ENCODE measurements around the gene SPDL1. TPM values are rescaled to one million over a fixed set of nuclear protein-coding genes. Genes with fewer than 3 reads are reported as not detected.
A peak's percentile ranks its signal among the peaks of the same experiment; 100 is the strongest.

SPDL1 gene
- total RNA-seq, 3 donors from 2014 or later = 4.5 to 12.5 (median 5.8) TPM

DNA sequence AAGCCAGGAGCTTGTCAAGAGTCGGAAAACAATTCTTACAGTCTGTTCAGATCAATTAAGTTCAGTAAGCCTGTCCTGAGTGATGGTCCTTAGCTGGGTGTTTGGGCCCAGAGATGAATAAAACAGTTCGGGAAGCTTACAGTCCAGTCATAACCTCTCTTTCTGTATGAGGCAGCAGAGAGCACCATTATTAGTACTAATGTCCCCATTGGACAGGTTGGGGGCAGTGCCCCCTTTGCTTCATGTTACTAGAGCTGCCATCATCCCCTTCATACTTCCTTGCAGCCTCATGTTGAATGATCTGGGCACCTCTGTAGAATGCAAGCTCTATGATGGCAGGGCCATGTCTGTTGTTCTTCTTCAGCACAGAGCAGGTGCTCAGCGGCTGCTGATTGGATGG lies 63.3 kb downstream of the SPDL1 start:
- H3K36me3 ChIP-seq (ENCODE audit: low read depth) = no peaks in the 10 kb centered on the region
- TF ChIP-seq, protein P1, sequence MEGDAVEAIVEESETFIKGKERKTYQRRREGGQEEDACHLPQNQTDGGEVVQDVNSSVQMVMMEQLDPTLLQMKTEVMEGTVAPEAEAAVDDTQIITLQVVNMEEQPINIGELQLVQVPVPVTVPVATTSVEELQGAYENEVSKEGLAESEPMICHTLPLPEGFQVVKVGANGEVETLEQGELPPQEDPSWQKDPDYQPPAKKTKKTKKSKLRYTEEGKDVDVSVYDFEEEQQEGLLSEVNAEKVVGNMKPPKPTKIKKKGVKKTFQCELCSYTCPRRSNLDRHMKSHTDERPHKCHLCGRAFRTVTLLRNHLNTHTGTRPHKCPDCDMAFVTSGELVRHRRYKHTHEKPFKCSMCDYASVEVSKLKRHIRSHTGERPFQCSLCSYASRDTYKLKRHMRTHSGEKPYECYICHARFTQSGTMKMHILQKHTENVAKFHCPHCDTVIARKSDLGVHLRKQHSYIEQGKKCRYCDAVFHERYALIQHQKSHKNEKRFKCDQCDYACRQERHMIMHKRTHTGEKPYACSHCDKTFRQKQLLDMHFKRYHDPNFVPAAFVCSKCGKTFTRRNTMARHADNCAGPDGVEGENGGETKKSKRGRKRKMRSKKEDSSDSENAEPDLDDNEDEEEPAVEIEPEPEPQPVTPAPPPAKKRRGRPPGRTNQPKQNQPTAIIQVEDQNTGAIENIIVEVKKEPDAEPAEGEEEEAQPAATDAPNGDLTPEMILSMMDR (IDR thresholded peaks at IDR 0.05) = no peak
- intact Hi-C loops (cut with DNase I, micrococcal nuclease) = no loop called here
- no peaks in the 10 kb centered on the region for H3K9me3 ChIP-seq
- ATAC-seq (no peak), DNase-seq (no peak)
- no peaks in the 10 kb centered on the region for H3K4me1 ChIP-seq (ENCODE audit: low read depth)
- no peak overlapping the region for H3K4me3 ChIP-seq

DNA sequence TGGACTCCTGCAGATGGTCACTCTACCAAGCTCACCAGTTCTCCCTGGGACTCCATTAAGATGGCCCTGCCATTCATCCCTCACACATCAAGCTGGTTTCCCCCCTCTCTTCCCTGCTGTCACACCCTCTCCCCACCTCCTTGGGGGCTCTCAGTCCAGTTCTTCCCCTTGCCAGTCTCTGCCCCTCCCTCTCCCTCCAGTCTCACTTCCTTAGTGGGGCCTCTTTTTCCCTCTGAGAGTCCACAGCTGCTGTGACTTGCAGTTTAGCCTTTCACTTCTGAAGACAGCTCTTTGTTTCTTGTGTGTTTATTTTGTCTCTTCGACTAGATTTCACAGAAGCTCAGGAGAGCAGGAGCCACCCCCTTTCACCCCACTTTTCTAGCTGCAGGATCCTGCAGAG lies 64.0 kb downstream of the SPDL1 start:
- peaks cover 2% of the 10 kb centered on the region for H3K4me1 ChIP-seq (ENCODE audit: low read depth)
- H3K4me3 ChIP-seq = no peak overlapping the region
- TF ChIP-seq, protein P1 (IDR thresholded peaks at IDR 0.05) = no peak
- DNase-seq (peak in 1 of 3 donors; percentile 24), ATAC-seq (peak; percentile 35)
- no peaks in the 10 kb centered on the region for H3K9me3 ChIP-seq
- H3K36me3 ChIP-seq (ENCODE audit: low read depth) = no peaks in the 10 kb centered on the region
- intact Hi-C loops (cut with DNase I, micrococcal nuclease) = no loop called here

DNA sequence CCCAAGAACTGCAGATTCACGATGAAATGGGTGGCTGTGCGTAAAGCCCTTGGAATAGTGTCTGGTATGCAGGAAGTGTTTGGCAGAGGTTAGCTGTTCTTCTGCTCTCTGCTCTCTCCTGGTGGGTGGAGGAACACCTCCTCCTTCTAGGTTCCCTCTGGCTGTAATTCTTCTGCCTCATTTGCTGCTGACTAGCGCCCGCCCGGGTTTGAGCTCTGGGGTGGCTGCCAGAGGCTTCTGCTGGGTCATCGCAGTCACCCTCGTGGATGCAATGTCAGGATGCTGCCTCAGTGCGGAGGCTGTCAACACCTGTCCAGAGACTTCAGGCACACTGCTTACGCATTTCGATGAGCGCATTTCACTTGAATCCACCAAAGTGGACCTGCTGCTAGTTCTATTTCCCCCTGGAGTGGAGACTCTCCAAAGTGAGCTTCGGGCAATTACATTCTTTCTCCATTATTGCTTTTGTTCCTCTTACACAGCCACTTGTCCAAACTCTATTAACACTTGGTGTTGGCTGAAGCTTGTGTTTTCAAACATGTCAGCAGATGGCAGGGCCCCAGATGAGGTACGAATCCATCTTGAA lies 65.2 kb downstream of the SPDL1 start:
- intact Hi-C loops (cut with DNase I, micrococcal nuclease) = no loop called here
- Histone ChIP-seq H3K9me3 (no peaks in the 10 kb centered on the region), H3K36me3 (ENCODE audit: low read depth) (no peaks in the 10 kb centered on the region), H3K4me1 (ENCODE audit: low read depth) (peaks cover 2% of the 10 kb centered on the region), H3K4me3 (no peak overlapping the region)
- ATAC-seq (no peak), DNase-seq (no peak)
- TF ChIP-seq, protein P1 (IDR thresholded peaks at IDR 0.05) = no peak

DNA sequence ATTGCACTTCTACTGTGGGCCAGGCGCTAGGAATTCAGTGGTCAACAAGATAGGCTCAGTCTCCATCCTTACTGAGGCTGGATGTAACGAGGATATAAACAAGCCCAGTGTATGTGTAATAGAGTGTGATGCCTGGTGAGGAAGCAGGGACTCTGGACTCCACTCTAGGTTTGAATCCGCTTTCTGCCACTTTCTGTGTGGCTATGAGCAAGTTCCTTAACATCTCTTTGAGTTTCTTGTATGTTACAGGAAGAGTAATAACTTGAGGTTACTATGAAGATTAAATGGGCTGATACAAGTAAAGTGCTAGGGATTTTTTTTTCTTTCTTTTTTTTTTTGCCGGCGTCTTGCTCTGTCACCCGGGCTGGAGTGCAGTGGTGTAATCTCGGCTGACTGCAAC lies 65.9 kb downstream of the SPDL1 start:
- Histone ChIP-seq H3K4me3 (no peak overlapping the region), H3K4me1 (ENCODE audit: low read depth) (peaks cover 2% of the 10 kb centered on the region), H3K9me3 (no peaks in the 10 kb centered on the region), H3K36me3 (ENCODE audit: low read depth) (no peaks in the 10 kb centered on the region)
- no peak for DNase-seq
- TF ChIP-seq, protein P1 (IDR thresholded peaks at IDR 0.05) = no peak
- intact Hi-C loops (cut with DNase I, micrococcal nuclease) = no loop called here
- no peak for ATAC-seq

DNA sequence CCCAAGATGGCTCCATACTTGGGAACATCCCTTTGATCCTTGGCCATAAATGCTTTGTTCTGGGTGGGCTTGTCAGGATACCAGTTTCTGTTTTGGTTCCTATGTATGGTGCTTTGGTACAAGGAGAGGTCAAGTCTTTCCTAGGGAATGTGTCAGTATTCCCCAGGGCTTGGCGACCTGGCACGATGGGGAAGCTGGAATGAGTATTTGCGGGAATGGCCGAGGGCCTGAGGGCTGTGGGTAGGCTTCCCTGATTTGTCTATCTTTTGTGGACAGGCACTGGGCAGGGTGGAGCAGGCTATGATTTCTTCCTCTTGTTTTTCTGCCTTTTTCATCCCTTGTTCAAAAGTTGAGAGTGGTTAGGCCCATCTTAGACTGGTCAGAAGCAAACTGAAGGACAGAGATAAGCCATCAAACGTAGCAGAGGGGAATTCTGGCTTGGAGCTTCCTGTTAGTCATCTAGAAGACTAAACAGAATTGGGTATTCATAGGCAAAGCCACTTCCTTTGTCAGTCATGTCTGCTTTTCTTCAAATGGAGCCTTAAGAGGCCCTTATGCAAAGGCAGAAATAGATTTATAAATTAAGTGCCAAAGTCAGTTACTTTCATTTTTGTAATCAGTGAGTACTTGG lies 67.2 kb downstream of the SPDL1 start:
- TF ChIP-seq, protein P1 (IDR thresholded peaks at IDR 0.05) = no peak
- DNase-seq (no peak), ATAC-seq (peak; percentile 27)
- no peaks in the 10 kb centered on the region for H3K9me3 ChIP-seq
- intact Hi-C loops (cut with DNase I, micrococcal nuclease) = no loop called here
- no peaks in the 10 kb centered on the region for H3K36me3 ChIP-seq (ENCODE audit: low read depth)
- no peak overlapping the region for H3K4me3 ChIP-seq
- peaks cover 2% of the 10 kb centered on the region for H3K4me1 ChIP-seq (ENCODE audit: low read depth)
